Measurements from ENCODE around the gene TRIOBP. TPM values are rescaled to one million over a fixed set of nuclear protein-coding genes. Genes with fewer than 3 reads are reported as not detected.

Gene TRIOBP
- total and polyA plus RNA-seq, 2 of the 13 experiments (the other 11 are each of a cell fraction or from before 2014, with no cell fraction given) = 6.1 to 15.4 TPM

- TF ChIP-seq ZNF142 (CRISPR knock-in tag; IDR thresholded peaks at IDR 0.05) = peak; percentile 45; the same call in 1 of the 2 replicates
- TF ChIP-seq ZNF792 (CRISPR knock-in tag; IDR thresholded peaks at IDR 0.05) = peak; percentile 57; the same call in 1 of the 2 replicates
- TF ChIP-seq NKX3-1 (CRISPR knock-in tag; IDR thresholded peaks at IDR 0.05) = 0 out of 2 replicates have a peak, but pooled peaks have one; percentile 15
- TF ChIP-seq RBM22 (optimal IDR thresholded peaks at IDR 0.05; ENCODE audit: low read length) = peak; percentile 87
- no peak for TF ChIP-seq ZNF136 (CRISPR knock-in tag; IDR thresholded peaks at IDR 0.05; ENCODE audit: low read depth)
- no peak for TF ChIP-seq ZNF569 (CRISPR knock-in tag; IDR thresholded peaks at IDR 0.05; ENCODE audit: borderline replicate concordance)
- TF ChIP-seq CBFB (CRISPR knock-in tag; IDR thresholded peaks at IDR 0.05) = no peak
- TF ChIP-seq TAF1 (CRISPR knock-in tag; IDR thresholded peaks at IDR 0.05) = peak; percentile 82
- TF ChIP-seq HMGXB3 (CRISPR knock-in tag; IDR thresholded peaks at IDR 0.05; ENCODE audit: borderline replicate concordance) = peak; percentile 24; the same call in 1 of the 2 replicates
- TF ChIP-seq ZNF607 (CRISPR knock-in tag; IDR thresholded peaks at IDR 0.05; ENCODE audit: borderline replicate concordance) = peak; percentile 77; the same call in 1 of the 2 replicates
- peak; percentile 82 for TF ChIP-seq SP5 (CRISPR knock-in tag; IDR thresholded peaks at IDR 0.05; ENCODE audit: borderline replicate concordance, low read depth)
- TF ChIP-seq RXRA (CRISPR knock-in tag; IDR thresholded peaks at IDR 0.05) = peak; percentile 51
- peak; percentile 89; the same call in 1 of the 2 replicates for TF ChIP-seq BCL3 (CRISPR knock-in tag; IDR thresholded peaks at IDR 0.05)
- no peak for TF ChIP-seq ZNF317 (CRISPR knock-in tag; IDR thresholded peaks at IDR 0.05)
- TF ChIP-seq REPIN1 (CRISPR knock-in tag; IDR thresholded peaks at IDR 0.05; ENCODE audit: borderline replicate concordance, low read depth) = 0 out of 2 replicates have a peak, but pooled peaks have one; percentile 11
- no peak for TF ChIP-seq ZNF879 (CRISPR knock-in tag; IDR thresholded peaks at IDR 0.05)
- TF ChIP-seq NFIC (IDR thresholded peaks at IDR 0.05; ENCODE audit: low read length) = peak; percentile 70
- no peak for TF ChIP-seq WIZ (CRISPR knock-in tag; IDR thresholded peaks at IDR 0.05)
Measured at GRCh38 chr22:37807410-37808293, 110.8 kb downstream of the TRIOBP start, which contains the start of gene GCAT (continued).
